Chondrocyte (in vitro differentiated cells): ENCODE results near the gene ARHGAP32. TPM values are rescaled to one million over a fixed set of nuclear protein-coding genes. Genes with fewer than 3 reads are reported as not detected.

Experiments
- DNase-seq: peaks from one replicate; pipeline ENCODE4 v3.0.0; 2021; ENCODE audit warnings: mixed read lengths, low spot score
- H3K27ac Mint-ChIP-seq: one replicate; pipeline ENCODE4 v1.8.0; 2021; ENCODE audit warnings: mild to moderate bottlenecking, moderate library complexity, mixed read lengths; ENCODE audit not compliant: unreplicated experiment
- H3K27me3 Mint-ChIP-seq: 2 replicates; pipeline ENCODE4 v1.8.0; 2021; ENCODE audit warnings: low read depth, mixed read lengths
- H3K36me3 Mint-ChIP-seq: 2 replicates; pipeline ENCODE4 v1.8.0; 2021; ENCODE audit warnings: low read depth, mixed read lengths
- H3K4me1 Mint-ChIP-seq: 2 replicates; pipeline ENCODE4 v1.8.0; 2021; ENCODE audit warnings: low read depth, mild to moderate bottlenecking, mixed read lengths
- H3K4me3 Mint-ChIP-seq: one replicate; pipeline ENCODE4 v1.8.0; 2021; ENCODE audit warnings: mild to moderate bottlenecking, moderate library complexity, mixed read lengths; ENCODE audit not compliant: unreplicated experiment
- H3K9me3 Mint-ChIP-seq: 2 replicates; pipeline ENCODE4 v1.8.0; 2021; ENCODE audit warnings: low read depth, mixed read lengths
- CTCF ChIP-seq: fragments of 200-600 bp; sonication (generic); IDR thresholded peaks from 2 replicates; pipeline ENCODE4 v1.5.0; 2021; ENCODE audit warnings: antibody characterized with exemption, mild to moderate bottlenecking, moderate library complexity
- long read RNA-seq: library from polyadenylated mRNA; stranded (forward); transcript quantifications from one replicate; pipeline ENCODE4 v2.0.0, GENCODE V29; 2021
- total RNA-seq: library from RNA; stranded (reverse); gene quantifications from 3 replicates; pipeline ENCODE4 v1.2.1, GENCODE V29; 2021

ARHGAP32 gene
- total RNA-seq: 14.6 to 26.1 TPM (median 15.8 TPM) in 3 replicates
- long read RNA-seq, partial matches to known transcripts: 1 of 4 reads
- long read RNA-seq, other reads (novel, unspliced or antisense): 3 of 4 reads

GRCh38 chr11:129192150-129192549 lies at the start of gene ARHGAP32:
TSS of gene ARHGAP32 (minus strand) at chr11:129192325. CDS start at chr11:129192198, 127 bp downstream.
- Mint-ChIP-seq H3K36me3 (no peaks in the 10 kb centered on the region), H3K27ac (no peak within 1 kb of the TSS), H3K4me1 (peaks cover 5% of the 10 kb centered on the region), H3K4me3 (no peak within 1 kb of the TSS), H3K27me3 (no peaks in the 10 kb centered on the region), H3K9me3 (peaks cover under 1% of the 10 kb centered on the region)
- no peak for TF ChIP-seq CTCF
- DNase-seq: no peak

- Mint-ChIP-seq H3K9me3 (peaks cover 2% of the 10 kb centered on the region), H3K4me3 (no peak overlapping the region), H3K27ac (no peak overlapping the region), H3K4me1 (peaks cover 7% of the 10 kb centered on the region), H3K36me3 (peaks cover 6% of the 10 kb centered on the region), H3K27me3 (no peaks in the 10 kb centered on the region)
- TF ChIP-seq CTCF: no peak
- DNase-seq: no peak
These were observed 47.1 kb upstream of the ARHGAP32 start for GRCh38 chr11:129239207-129239606.

GRCh38 chr11:129237880-129238638 lies 45.9 kb upstream of the ARHGAP32 start:
- Mint-ChIP-seq H3K27ac (no peak overlapping the region), H3K4me1 (peaks cover 7% of the 10 kb centered on the region), H3K9me3 (peaks cover 2% of the 10 kb centered on the region), H3K27me3 (no peaks in the 10 kb centered on the region), H3K36me3 (peaks cover 6% of the 10 kb centered on the region), H3K4me3 (no peak overlapping the region)
- no peak for TF ChIP-seq CTCF
- no peak for DNase-seq

- H3K36me3 Mint-ChIP-seq: peaks cover 6% of the 10 kb centered on the region
- no peak for DNase-seq
- H3K27ac Mint-ChIP-seq: no peak overlapping the region
- TF ChIP-seq CTCF: no peak
- H3K27me3 Mint-ChIP-seq: no peaks in the 10 kb centered on the region
- H3K9me3 Mint-ChIP-seq: peaks cover 2% of the 10 kb centered on the region
- no peak overlapping the region for H3K4me3 Mint-ChIP-seq
- H3K4me1 Mint-ChIP-seq: peaks cover 7% of the 10 kb centered on the region
These were observed 45.3 kb upstream of the ARHGAP32 start for GRCh38 chr11:129237456-129237855.

- Mint-ChIP-seq H3K9me3 (peaks cover 2% of the 10 kb centered on the region), H3K4me3 (no peak overlapping the region), H3K27ac (no peak overlapping the region), H3K4me1 (peaks cover 7% of the 10 kb centered on the region), H3K36me3 (peaks cover 6% of the 10 kb centered on the region), H3K27me3 (no peaks in the 10 kb centered on the region)
- TF ChIP-seq CTCF: no peak
- no peak for DNase-seq
These were observed 44.7 kb upstream of the ARHGAP32 start for GRCh38 chr11:129236850-129237249.
